Trophoblast cell (in vitro differentiated cells and primary cell): ENCODE measurements around the gene AOPEP.

Source experiments
- DNase-seq, 2 donors: peaks; one replicate each; pipeline ENCODE4 v3.0.0-alpha.2; 2016
- H2AFZ ChIP-seq: 2 replicates; pipeline ENCODE4 v1.6.1; 2013; ENCODE audit warnings: low read length, moderate library complexity, mild to moderate bottlenecking; ENCODE audit not compliant: insufficient read depth, poor library complexity
- H2AK5ac ChIP-seq: 2 replicates; pipeline ENCODE4 v1.6.1; 2013; ENCODE audit warnings: mild to moderate bottlenecking, low read length
- H2BK120ac ChIP-seq: 2 replicates; pipeline ENCODE4 v1.6.1; 2013; ENCODE audit warnings: low read length, mild to moderate bottlenecking, moderate library complexity; ENCODE audit not compliant: insufficient read depth, poor library complexity
- H2BK12ac ChIP-seq: 2 replicates; pipeline ENCODE4 v1.6.1; 2013; ENCODE audit warnings: mild to moderate bottlenecking, low read length, moderate library complexity
- H2BK5ac ChIP-seq: 2 replicates; pipeline ENCODE4 v1.6.1; 2013; ENCODE audit warnings: low read length, low read depth, moderate library complexity, mild to moderate bottlenecking; ENCODE audit not compliant: poor library complexity
- H3K14ac ChIP-seq: 2 replicates; pipeline ENCODE4 v1.6.1; 2013; ENCODE audit warnings: mild to moderate bottlenecking, low read length
- H3K18ac ChIP-seq: 2 replicates; pipeline ENCODE4 v1.6.1; 2013; ENCODE audit warnings: mild to moderate bottlenecking, low read length
- H3K23ac ChIP-seq: 2 replicates; pipeline ENCODE4 v1.6.1; 2013; ENCODE audit warnings: low read length
- H3K27ac ChIP-seq: 2 replicates; pipeline ENCODE4 v1.5.1; 2013; ENCODE audit warnings: low read depth, mild to moderate bottlenecking, inconsistent platforms, low read length, moderate library complexity
- H3K27me3 ChIP-seq: 2 replicates; pipeline ENCODE4 v1.6.1; 2013; ENCODE audit warnings: inconsistent platforms, mild to moderate bottlenecking, low read length, moderate library complexity; ENCODE audit not compliant: insufficient read depth
- H3K36me3 ChIP-seq, 2 experiments: 1 replicate in 1 of 2; 2 replicates in 1 of 2; pipeline ENCODE4 v1.6.1; 2013; ENCODE audit warnings: low read length in 2 of 2, mild to moderate bottlenecking in 2 of 2, moderate library complexity in 1 of 2; ENCODE audit not compliant: insufficient read depth in 2 of 2, control insufficient read depth in 1 of 2
- H3K4ac ChIP-seq: 2 replicates; pipeline ENCODE4 v1.6.1; 2013; ENCODE audit warnings: low read depth, mild to moderate bottlenecking, low read length, moderate library complexity
- H3K4me1 ChIP-seq, 2 experiments: 1 replicate in 1 of 2; 2 replicates in 1 of 2; pipeline ENCODE4 v1.6.1; 2013; ENCODE audit warnings: low read length in 2 of 2, mild to moderate bottlenecking in 2 of 2, moderate library complexity in 1 of 2; ENCODE audit not compliant: insufficient read depth in 2 of 2, control insufficient read depth in 1 of 2
- H3K4me2 ChIP-seq: 2 replicates; pipeline ENCODE4 v1.6.1; 2013; ENCODE audit warnings: inconsistent platforms, mild to moderate bottlenecking, low read length, moderate library complexity
- H3K4me3 ChIP-seq: 2 replicates; pipeline ENCODE4 v1.5.1; 2013; ENCODE audit warnings: mild to moderate bottlenecking, low read depth, low read length, inconsistent platforms
- H3K79me1 ChIP-seq: one replicate; pipeline ENCODE4 v1.6.1; 2013; ENCODE audit warnings: low read length
- H3K79me2 ChIP-seq: 2 replicates; pipeline ENCODE4 v1.6.1; 2013; ENCODE audit warnings: low read length, mild to moderate bottlenecking; ENCODE audit not compliant: control insufficient read depth, insufficient read depth, poor library complexity
- H3K9ac ChIP-seq: 2 replicates; pipeline ENCODE4 v1.6.1; 2013; ENCODE audit warnings: mild to moderate bottlenecking, low read length
- H3K9me3 ChIP-seq: 2 replicates; pipeline ENCODE4 v1.6.1; 2013; ENCODE audit warnings: low read depth, mild to moderate bottlenecking, control low read depth, inconsistent platforms, low read length; ENCODE audit not compliant: insufficient read depth
- H4K12ac ChIP-seq: 2 replicates; pipeline ENCODE4 v1.6.1; 2013; ENCODE audit warnings: low read depth, mild to moderate bottlenecking, low read length, moderate library complexity
- H4K8ac ChIP-seq: 2 replicates; pipeline ENCODE4 v1.6.1; 2013; ENCODE audit warnings: low read depth, mild to moderate bottlenecking, low read length, moderate library complexity
- H4K91ac ChIP-seq: one replicate; pipeline ENCODE4 v1.6.1; 2013; ENCODE audit warnings: low read depth, mild to moderate bottlenecking, low read length, moderate library complexity
- WGBS: extraction: QIAGEN DNeasy Blood & Tissue Kit; methylation state at CpG from one replicate; pipeline ENCODE4 v1.1.7; 2013; ENCODE audit warnings: missing lambda C conversion rate; ENCODE audit not compliant: insufficient read length, insufficient coverage; ENCODE audit errors: extremely low coverage; 5-methylcytosine and 5-hydroxymethylcytosine counted together

Gene AOPEP

GRCh38 chr9:94870793-94871558 lies 144.5 kb downstream of the AOPEP start:
- Histone ChIP-seq H3K14ac (peak overlapping the region; percentile 96), H4K91ac (peak overlapping the region; percentile 96), H3K27ac (peak overlapping the region; percentile 35), H3K4me2 (no peak overlapping the region), H3K4me1 (peaks cover 13 to 29% of the 10 kb centered on the region in 2 experiments), H3K9ac (no peak overlapping the region), H3K18ac (peak overlapping the region; percentile 78), H4K8ac (peak overlapping the region; percentile 17), H3K23ac (no peak overlapping the region), H3K27me3 (no peaks in the 10 kb centered on the region), H3K9me3 (no peaks in the 10 kb centered on the region), H3K4ac (peak overlapping the region; percentile 42), H3K79me2 (no peaks in the 10 kb centered on the region), H2BK120ac (peak overlapping the region; percentile 99), H3K4me3 (no peak overlapping the region), H2AK5ac (peak overlapping the region; percentile 71), H4K12ac (no peak overlapping the region), H2AFZ (peak overlapping the region; percentile 43), H3K36me3 (no peaks in the 10 kb centered on the region), H2BK12ac (peak overlapping the region; percentile 97), H2BK5ac (peak overlapping the region; percentile 94), H3K79me1 (peaks cover 34% of the 10 kb centered on the region)
- WGBS = no CpG with 5 or more reads among the region's 8 CpGs
- DNase-seq = peak; percentile 94 to 95

GRCh38 chr9:94872083-94872833 lies 145.8 kb downstream of the AOPEP start:
- no peak for DNase-seq

GRCh38 chr9:94872891-94873511 lies 146.5 kb downstream of the AOPEP start:
- DNase-seq = peak in 1 of 2 donors; percentile 66
- Histone ChIP-seq H3K27ac (peak overlapping the region; percentile 71), H3K4me3 (no peak overlapping the region), H2BK12ac (peak overlapping the region; percentile 18), H3K14ac (no peak overlapping the region), H4K91ac (peak overlapping the region; percentile 66), H2AK5ac (no peak overlapping the region), H3K9ac (no peak overlapping the region), H3K9me3 (no peaks in the 10 kb centered on the region), H3K79me2 (no peaks in the 10 kb centered on the region), H3K4me1 (peaks cover 13 to 25% of the 10 kb centered on the region in 2 experiments), H3K79me1 (peaks cover 31% of the 10 kb centered on the region), H4K12ac (no peak overlapping the region), H3K27me3 (no peaks in the 10 kb centered on the region), H2BK120ac (peak overlapping the region; percentile 46), H2BK5ac (peak overlapping the region; percentile 64), H3K4ac (peak overlapping the region; percentile 24), H3K23ac (no peak overlapping the region), H3K18ac (no peak overlapping the region), H3K4me2 (no peak overlapping the region), H3K36me3 (no peaks in the 10 kb centered on the region), H4K8ac (no peak overlapping the region), H2AFZ (no peak overlapping the region)
- no CpG with 5 or more reads among the region's 3 CpGs for WGBS

More at GRCh38 chr9:94872083-94872833, 145.8 kb downstream of the AOPEP start:
- no peaks in the 10 kb centered on the region for H3K27me3 ChIP-seq
- H3K23ac ChIP-seq = no peak overlapping the region
- H3K36me3 ChIP-seq = no peaks in the 10 kb centered on the region
- no CpG with 5 or more reads among the region's 13 CpGs for WGBS
- no peak overlapping the region for H3K18ac ChIP-seq
- no peak overlapping the region for H3K4me3 ChIP-seq
- H2BK5ac ChIP-seq = peak overlapping the region; percentile 64
- peak overlapping the region; percentile 66 for H4K91ac ChIP-seq
- H3K79me1 ChIP-seq = peaks cover 33% of the 10 kb centered on the region
- H3K27ac ChIP-seq = peak overlapping the region; percentile 71
- H2BK120ac ChIP-seq = peak overlapping the region; percentile 52
- no peaks in the 10 kb centered on the region for H3K79me2 ChIP-seq
- no peak overlapping the region for H3K9ac ChIP-seq
- H3K9me3 ChIP-seq = no peaks in the 10 kb centered on the region
- peak overlapping the region; percentile 23 for H4K8ac ChIP-seq
- no peak overlapping the region for H3K4me2 ChIP-seq
- H3K14ac ChIP-seq = peak overlapping the region; percentile 7
- peak overlapping the region; percentile 52 for H2BK12ac ChIP-seq
- no peak overlapping the region for H2AK5ac ChIP-seq
- H3K4me1 ChIP-seq = peaks cover 13 to 29% of the 10 kb centered on the region in 2 experiments
- no peak overlapping the region for H3K4ac ChIP-seq
- no peak overlapping the region for H4K12ac ChIP-seq
- H2AFZ ChIP-seq = no peak overlapping the region

- Histone ChIP-seq H3K4me3 (no peak overlapping the region), H3K27me3 (no peaks in the 10 kb centered on the region), H3K36me3 (no peaks in the 10 kb centered on the region), H2BK12ac (no peak overlapping the region), H2AFZ (no peak overlapping the region), H3K4me2 (no peak overlapping the region), H3K9me3 (no peaks in the 10 kb centered on the region), H3K14ac (no peak overlapping the region), H3K79me2 (no peaks in the 10 kb centered on the region), H2BK5ac (no peak overlapping the region), H3K79me1 (peaks cover 24% of the 10 kb centered on the region), H2AK5ac (no peak overlapping the region), H3K18ac (no peak overlapping the region), H3K4ac (no peak overlapping the region), H3K9ac (no peak overlapping the region), H4K12ac (no peak overlapping the region), H3K4me1 (peaks cover 13 to 20% of the 10 kb centered on the region in 2 experiments), H3K23ac (no peak overlapping the region), H3K27ac (peak overlapping the region; percentile 40), H4K8ac (no peak overlapping the region), H4K91ac (no peak overlapping the region), H2BK120ac (no peak overlapping the region)
- no CpG with 5 or more reads among the region's 3 CpGs for whole genome bisulfite sequencing
- DNase-seq = peak in 1 of 2 donors; percentile 62
These were observed 147.8 kb downstream of the AOPEP start for GRCh38 chr9:94874316-94874715.
